Measurements from ENCODE around the gene IRX1.

Gene IRX1

DNA sequence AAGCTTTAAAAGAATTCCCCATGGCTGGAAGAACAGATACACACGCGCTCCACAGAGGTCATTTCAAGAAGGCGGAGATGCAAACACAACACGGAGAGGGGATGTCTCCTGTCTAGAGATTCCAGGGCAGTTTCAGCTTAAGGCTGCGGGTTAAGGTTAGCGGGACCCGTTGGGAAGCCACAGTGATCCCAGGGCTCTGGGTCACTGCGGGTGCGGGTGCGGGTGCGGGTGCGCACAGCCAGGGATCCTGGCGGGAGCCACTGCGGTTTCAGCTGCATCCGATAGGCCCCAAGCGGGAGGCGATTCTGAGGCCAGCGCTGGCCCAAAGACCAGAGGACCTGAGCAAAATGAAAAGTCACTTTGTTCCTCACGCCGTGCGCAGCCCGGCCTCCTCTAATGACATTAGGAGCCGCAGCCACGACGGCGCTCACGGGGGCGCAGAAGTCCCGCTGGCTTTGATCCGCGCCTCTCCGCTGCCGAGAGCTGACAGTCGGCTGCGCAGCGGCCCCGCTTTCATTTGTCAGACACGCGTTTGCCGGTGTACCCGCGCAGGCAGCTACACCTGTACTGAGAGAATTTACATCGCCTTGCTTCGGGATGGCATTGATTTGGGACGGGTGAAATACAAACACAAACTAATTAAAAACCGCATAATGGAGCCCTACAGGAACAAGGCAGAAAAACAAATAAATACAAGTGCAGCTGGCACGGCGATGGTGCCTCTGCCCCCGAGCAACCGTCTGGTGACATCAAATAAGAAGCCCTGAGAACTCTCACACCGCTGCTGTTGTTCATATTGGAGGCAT is 5.3 kb upstream of the IRX1 start:
- no peak overlapping the region for H3K4me3 ChIP-seq (ENCODE audit: low read depth, low read length)
- DNase-seq (ENCODE audit: low read depth): no peak
- TF ChIP-seq CTCF (IDR thresholded peaks at IDR 0.05; ENCODE audit: low read depth, low read length, missing control alignments): no peak
- in situ Hi-C loops (cut with HindIII; ENCODE audit: low sequenced_read_pairs): no loop called here

DNA sequence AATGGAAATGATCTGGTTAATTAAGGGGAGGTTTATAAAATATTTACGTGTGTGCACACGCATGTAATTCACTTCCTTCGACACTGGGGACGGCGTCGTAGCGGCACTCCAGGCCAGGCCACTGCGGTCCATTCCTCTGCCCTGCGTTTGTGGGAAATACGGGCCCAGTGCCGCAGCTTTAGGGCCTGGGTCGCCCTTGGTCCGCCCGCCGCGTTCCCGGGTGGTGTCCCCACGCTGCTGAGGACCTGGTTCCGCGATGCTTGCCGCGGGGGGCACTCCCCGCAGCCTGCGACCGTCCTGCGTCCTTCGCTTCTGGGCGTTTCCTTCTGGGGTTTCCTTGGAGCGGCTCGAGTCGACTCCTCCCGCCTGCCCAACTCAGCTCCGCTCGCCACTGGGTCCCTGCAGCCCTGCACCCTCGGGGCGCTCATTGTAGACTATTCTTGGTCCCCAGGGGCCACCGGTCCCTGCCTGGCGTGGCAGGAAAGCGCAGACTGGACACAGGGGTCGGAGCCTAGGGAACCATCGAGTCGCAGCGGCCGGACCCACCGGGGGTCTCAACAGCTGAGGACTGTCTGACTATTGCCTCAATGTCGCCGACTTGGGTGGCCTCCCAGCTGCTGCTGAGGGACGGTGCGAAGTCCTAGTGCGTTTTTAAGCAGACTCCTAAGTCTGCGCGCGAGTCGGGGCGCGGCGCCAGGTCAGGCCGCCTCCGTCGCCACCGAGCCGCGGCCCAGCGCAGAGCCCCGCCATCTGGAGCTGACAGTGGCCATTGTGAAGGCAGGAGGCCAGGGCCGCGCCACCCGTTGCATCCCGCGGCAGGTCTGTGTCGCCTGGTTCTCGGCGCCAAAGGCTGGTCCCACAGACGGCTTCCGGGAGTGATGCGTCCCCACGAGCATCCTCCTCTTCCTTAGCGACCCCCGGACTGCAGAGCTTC is 4.4 kb upstream of the IRX1 start:
- H3K4me3 ChIP-seq (ENCODE audit: low read depth, low read length): peak overlapping the region; percentile 18
- no peak for DNase-seq (ENCODE audit: low read depth)
- peak; percentile 33 for TF ChIP-seq CTCF (IDR thresholded peaks at IDR 0.05; ENCODE audit: low read depth, low read length, missing control alignments)
- in situ Hi-C loops (cut with HindIII; ENCODE audit: low sequenced_read_pairs): no loop called here

- TF ChIP-seq CTCF (IDR thresholded peaks at IDR 0.05; ENCODE audit: low read depth, low read length, missing control alignments): no peak
- in situ Hi-C loops (cut with HindIII; ENCODE audit: low sequenced_read_pairs): no loop called here
- H3K4me3 ChIP-seq (ENCODE audit: low read depth, low read length): no peak overlapping the region
- no peak for DNase-seq (ENCODE audit: low read depth)
These were observed 3.3 kb upstream of the IRX1 start for GRCh38 chr5:3592298-3592697.

DNA sequence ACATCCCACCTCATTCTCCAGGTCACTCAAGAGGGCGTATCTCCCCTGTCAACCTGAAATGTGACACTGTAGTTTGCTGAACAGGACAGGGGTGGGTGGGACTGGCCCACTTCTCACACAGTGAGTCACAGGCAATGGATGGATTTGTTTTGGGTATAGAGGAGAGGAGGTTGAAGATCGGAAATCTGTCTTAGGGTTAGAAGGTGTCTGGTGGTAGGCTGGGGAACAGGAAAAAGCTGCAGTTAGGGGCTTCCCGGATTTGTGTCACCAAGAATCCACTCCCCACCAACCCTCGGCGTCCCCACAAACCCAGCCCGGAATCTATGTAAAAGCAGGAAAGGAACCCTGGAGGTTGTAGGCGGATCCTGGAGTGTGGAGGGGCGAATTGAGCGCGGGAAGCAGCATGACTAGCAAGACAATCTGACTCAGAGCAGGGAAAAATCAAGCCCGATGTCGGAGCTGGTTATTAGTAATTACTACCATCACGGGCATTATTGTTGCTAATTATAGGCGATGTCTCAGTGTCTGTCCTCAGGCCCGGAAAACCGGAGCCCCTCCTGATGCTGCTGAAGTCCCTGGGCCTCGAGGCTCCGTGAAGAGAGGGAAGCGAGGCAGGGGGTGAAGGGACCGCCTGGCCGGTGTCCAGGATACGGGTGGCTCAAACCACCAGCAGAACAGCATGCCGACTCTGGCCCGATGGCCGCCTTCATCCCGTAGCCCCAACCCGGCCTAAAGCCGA is 1.7 kb upstream of the IRX1 start:
- H3K4me3 ChIP-seq (ENCODE audit: low read depth, low read length): peak overlapping the region; percentile 70
- DNase-seq (ENCODE audit: low read depth): no peak
- in situ Hi-C loops (cut with HindIII; ENCODE audit: low sequenced_read_pairs): no loop called here
- no peak for TF ChIP-seq CTCF (IDR thresholded peaks at IDR 0.05; ENCODE audit: low read depth, low read length, missing control alignments)

GRCh38 chr5:3594510-3595005 is 1.1 kb upstream of the IRX1 start:
- peak; percentile 41 for TF ChIP-seq CTCF (IDR thresholded peaks at IDR 0.05; ENCODE audit: low read depth, low read length, missing control alignments)
- H3K4me3 ChIP-seq (ENCODE audit: low read depth, low read length): peak overlapping the region; percentile 70
- in situ Hi-C loops (cut with HindIII; ENCODE audit: low sequenced_read_pairs): no loop called here
- no peak for DNase-seq (ENCODE audit: low read depth)

- H3K4me3 ChIP-seq (ENCODE audit: low read depth, low read length): peak overlapping the region; percentile 70
- no peak for DNase-seq (ENCODE audit: low read depth)
- in situ Hi-C loops (cut with HindIII; ENCODE audit: low sequenced_read_pairs): no loop called here
- TF ChIP-seq CTCF (IDR thresholded peaks at IDR 0.05; ENCODE audit: low read depth, low read length, missing control alignments): no peak
These were observed 711 bp downstream of the IRX1 start for GRCh38 chr5:3596261-3596825.

All from astrocyte of the cerebellum (primary cell).